HTERT RPE-1 (cell line): ENCODE data around the gene MACC1.

Experiments
- in situ Hi-C: fragments of 300-500 bp; cut with MboI; formaldehyde crosslinking; loops from 4 replicates; pipeline ENCODE4 v1.14.3; 2020; ENCODE audit warnings: low sequenced_read_pairs

MACC1 gene, protein sequence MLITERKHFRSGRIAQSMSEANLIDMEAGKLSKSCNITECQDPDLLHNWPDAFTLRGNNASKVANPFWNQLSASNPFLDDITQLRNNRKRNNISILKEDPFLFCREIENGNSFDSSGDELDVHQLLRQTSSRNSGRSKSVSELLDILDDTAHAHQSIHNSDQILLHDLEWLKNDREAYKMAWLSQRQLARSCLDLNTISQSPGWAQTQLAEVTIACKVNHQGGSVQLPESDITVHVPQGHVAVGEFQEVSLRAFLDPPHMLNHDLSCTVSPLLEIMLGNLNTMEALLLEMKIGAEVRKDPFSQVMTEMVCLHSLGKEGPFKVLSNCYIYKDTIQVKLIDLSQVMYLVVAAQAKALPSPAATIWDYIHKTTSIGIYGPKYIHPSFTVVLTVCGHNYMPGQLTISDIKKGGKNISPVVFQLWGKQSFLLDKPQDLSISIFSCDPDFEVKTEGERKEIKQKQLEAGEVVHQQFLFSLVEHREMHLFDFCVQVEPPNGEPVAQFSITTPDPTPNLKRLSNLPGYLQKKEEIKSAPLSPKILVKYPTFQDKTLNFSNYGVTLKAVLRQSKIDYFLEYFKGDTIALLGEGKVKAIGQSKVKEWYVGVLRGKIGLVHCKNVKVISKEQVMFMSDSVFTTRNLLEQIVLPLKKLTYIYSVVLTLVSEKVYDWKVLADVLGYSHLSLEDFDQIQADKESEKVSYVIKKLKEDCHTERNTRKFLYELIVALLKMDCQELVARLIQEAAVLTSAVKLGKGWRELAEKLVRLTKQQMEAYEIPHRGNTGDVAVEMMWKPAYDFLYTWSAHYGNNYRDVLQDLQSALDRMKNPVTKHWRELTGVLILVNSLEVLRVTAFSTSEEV

GRCh38 chr7:20217193-20217948, at the start of gene MACC1:
TSS of gene MACC1 (minus strand) at chr7:20217384. CDS start at chr7:20161862, 55,522 bp downstream.
- in situ Hi-C loops, result no loop called here

GRCh38 chr7:20264623-20265022, 47.4 kb upstream of the MACC1 start:
- in situ Hi-C loops, result no loop called here

DNA sequence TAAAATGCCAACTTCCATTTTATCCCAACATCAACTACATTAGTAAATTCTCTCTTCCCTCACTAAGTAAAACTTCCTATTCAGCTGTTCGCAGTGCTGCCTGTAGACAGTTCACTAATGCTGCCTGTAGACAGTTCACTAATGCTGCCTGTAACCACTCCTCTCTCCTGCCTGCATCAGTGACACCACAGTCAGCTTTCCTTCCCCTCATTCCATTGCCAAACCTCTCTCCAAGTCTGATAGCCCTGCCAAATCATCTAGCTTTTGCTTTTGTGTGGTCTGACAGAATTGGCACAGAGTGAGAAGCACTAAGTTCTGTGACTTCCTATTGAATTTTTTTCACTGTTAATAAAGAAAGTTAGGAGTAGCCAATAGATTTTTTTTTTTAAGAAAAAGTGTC, 43.0 kb upstream of the MACC1 start:
- in situ Hi-C loops, result no loop called here

GRCh38 chr7:20257212-20257611, 40.0 kb upstream of the MACC1 start:
- in situ Hi-C loops, result no loop called here

- in situ Hi-C loops, result no loop called here
Measured at GRCh38 chr7:20249920-20250319, 32.7 kb upstream of the MACC1 start.

GRCh38 chr7:20249376-20249775, 32.2 kb upstream of the MACC1 start:
- in situ Hi-C loops, result no loop called here

DNA sequence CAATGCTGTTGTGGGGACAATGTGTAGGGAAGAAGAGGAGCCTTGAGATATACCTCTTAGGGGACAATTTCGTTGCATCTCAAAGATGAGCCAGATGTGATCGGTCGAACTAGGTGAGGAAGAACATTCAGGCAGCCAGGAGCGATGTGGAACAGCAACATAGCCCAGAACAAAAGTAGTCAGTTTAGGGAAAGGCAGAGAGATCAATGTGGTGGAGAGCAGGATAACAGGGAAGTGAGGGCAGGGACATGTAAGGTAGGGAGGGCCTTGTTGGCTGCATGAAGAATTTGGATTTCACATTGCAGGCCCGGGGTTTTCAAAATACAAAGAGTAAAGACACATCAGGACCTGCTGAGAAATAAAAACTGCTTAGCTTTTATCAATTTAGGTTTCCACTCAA, 29.1 kb upstream of the MACC1 start:
- in situ Hi-C loops, result no loop called here

GRCh38 chr7:20244334-20245120, 27.3 kb upstream of the MACC1 start:
- in situ Hi-C loops, result no loop called here

GRCh38 chr7:20241911-20242261, 24.7 kb upstream of the MACC1 start:
- in situ Hi-C loops, result no loop called here

- in situ Hi-C loops, result no loop called here
Measured at GRCh38 chr7:20241194-20241910, 24.2 kb upstream of the MACC1 start.

GRCh38 chr7:20240080-20240926, 23.1 kb upstream of the MACC1 start:
- in situ Hi-C loops, result no loop called here

- in situ Hi-C loops, result no loop called here
Measured at GRCh38 chr7:20238754-20239324, 21.7 kb upstream of the MACC1 start.

DNA sequence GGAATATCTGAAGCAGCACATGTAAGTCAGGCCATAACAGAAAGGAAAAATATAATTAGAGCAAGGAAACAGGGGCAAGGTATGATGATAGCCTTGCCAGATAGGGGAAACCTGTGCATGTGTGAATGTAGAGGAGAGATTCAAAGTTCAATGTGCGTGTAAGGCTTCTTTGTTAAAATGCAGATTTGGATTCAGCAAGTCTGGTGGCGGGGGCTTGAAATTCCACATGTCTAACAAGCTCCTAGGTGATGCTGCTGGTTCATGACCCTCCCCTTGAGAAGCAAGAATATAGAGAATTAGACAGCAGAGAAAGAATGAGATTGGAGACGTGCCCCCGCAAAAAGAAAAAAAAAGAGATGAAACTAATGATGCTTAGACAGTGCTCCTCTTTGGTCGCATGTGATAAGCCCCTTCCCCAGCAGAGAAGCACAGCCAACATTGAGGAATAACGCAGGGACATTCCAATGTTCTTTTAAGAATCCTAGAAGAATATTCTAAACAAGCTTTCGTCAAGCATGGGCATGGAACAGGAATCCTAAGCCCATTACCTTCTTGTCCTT, 21.1 kb upstream of the MACC1 start:
- in situ Hi-C loops, result no loop called here

- in situ Hi-C loops, result no loop called here
Measured at GRCh38 chr7:20237464-20238193, 20.4 kb upstream of the MACC1 start.

GRCh38 chr7:20236790-20237189, 19.6 kb upstream of the MACC1 start:
- in situ Hi-C loops, result no loop called here

DNA sequence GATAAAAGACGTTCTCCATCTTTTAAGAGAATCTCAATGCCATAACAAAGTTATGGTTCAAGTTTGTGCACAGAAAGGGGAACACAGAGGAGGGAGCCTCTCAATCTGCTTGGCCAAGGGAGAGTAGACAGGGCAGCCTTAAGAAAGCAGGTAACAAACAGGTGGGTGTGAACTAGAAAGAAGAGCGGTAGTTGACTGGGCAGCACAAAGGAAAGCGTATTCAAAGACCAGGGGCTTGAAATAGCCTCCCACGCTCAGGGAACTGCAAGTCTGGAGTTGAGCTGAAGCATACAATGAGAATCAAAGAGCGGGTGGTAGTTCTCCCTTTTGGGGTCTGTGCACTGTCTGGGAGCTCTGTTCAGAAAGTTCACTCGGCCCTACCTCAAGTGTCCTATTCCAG, 18.9 kb upstream of the MACC1 start:
- in situ Hi-C loops, result no loop called here

DNA sequence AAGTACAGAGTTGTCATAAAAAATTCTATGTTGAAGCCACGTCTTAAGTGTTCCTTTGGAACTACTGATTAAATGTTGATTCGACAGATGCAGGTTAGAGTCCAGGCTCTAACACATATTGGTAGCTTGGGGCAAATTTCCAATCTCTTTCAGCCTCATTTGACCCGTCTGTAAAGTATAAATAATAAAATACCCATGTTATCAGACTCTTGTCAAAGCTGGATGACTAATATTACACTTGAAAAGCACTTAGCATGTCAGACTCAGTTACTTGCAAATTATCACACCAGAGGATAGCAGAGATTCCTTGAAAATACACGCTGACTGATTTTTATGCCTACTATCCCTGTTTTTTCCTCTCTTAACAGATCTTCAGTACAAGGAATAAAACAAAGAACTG, 18.1 kb upstream of the MACC1 start:
- in situ Hi-C loops, result no loop called here

GRCh38 chr7:20233362-20233761, 16.2 kb upstream of the MACC1 start:
- in situ Hi-C loops, result no loop called here
